H9 (cell line): Measurements from ENCODE around the gene TBC1D13. TPM values are rescaled to one million over a fixed set of nuclear protein-coding genes. Genes with fewer than 3 reads are reported as not detected.

Experiments used
- DNase-seq: peaks from one replicate; pipeline ENCODE4 v3.0.0-alpha.2; 2017
- H2AFZ ChIP-seq: one replicate; pipeline ENCODE4 v1.6.1; 2013; ENCODE audit warnings: mild to moderate bottlenecking, low read length, control low read depth, moderate library complexity
- H2AK5ac ChIP-seq: 2 replicates; pipeline ENCODE4 v1.6.1; 2013; ENCODE audit warnings: low read length, control low read depth, mixed read lengths; ENCODE audit not compliant: insufficient read length
- H2BK120ac ChIP-seq: one replicate; pipeline ENCODE4 v1.6.1; 2013; ENCODE audit warnings: low read depth, mild to moderate bottlenecking, low read length, control low read depth, inconsistent platforms; ENCODE audit not compliant: poor library complexity, severe bottlenecking
- H2BK12ac ChIP-seq: 2 replicates; pipeline ENCODE4 v1.6.1; 2013; ENCODE audit warnings: low read length, control low read depth, mixed read lengths, low read depth; ENCODE audit not compliant: insufficient read length
- H2BK15ac ChIP-seq: 2 replicates; pipeline ENCODE4 v1.6.1; 2013; ENCODE audit warnings: low read depth, low read length, control low read depth
- H2BK20ac ChIP-seq: one replicate; pipeline ENCODE4 v1.6.1; 2013; ENCODE audit warnings: low read depth, mild to moderate bottlenecking, low read length, control low read depth, inconsistent platforms; ENCODE audit not compliant: poor library complexity, severe bottlenecking
- H2BK5ac ChIP-seq: 2 replicates; pipeline ENCODE4 v1.6.1; 2013; ENCODE audit warnings: low read length, control low read depth, mixed read lengths; ENCODE audit not compliant: insufficient read length
- H3K14ac ChIP-seq: 2 replicates; pipeline ENCODE4 v1.6.1; 2013; ENCODE audit warnings: low read length, control low read depth; ENCODE audit not compliant: insufficient read depth
- H3K18ac ChIP-seq: 2 replicates; pipeline ENCODE4 v1.6.1; 2013; ENCODE audit warnings: low read depth, mild to moderate bottlenecking, mixed read lengths, low read length, control low read depth; ENCODE audit not compliant: insufficient read length
- H3K23ac ChIP-seq: 2 replicates; pipeline ENCODE4 v1.6.1; 2013; ENCODE audit warnings: low read length, control low read depth, mixed read lengths, low read depth; ENCODE audit not compliant: insufficient read length
- H3K23me2 ChIP-seq: 2 replicates; pipeline ENCODE4 v1.6.1; 2013; ENCODE audit warnings: low read depth, mild to moderate bottlenecking, mixed read lengths, low read length, control low read depth; ENCODE audit not compliant: insufficient read length, poor library complexity, severe bottlenecking
- H3K27ac ChIP-seq: 2 replicates; pipeline ENCODE4 v1.5.1; 2013; ENCODE audit warnings: low read length, control low read depth, mixed read lengths, low read depth; ENCODE audit not compliant: insufficient read length
- H3K27me3 ChIP-seq: 2 replicates; pipeline ENCODE4 v1.6.1; 2013; ENCODE audit warnings: low read length, control low read depth, inconsistent platforms; ENCODE audit not compliant: insufficient read depth
- H3K4ac ChIP-seq: 2 replicates; pipeline ENCODE4 v1.6.1; 2013; ENCODE audit warnings: low read depth, mild to moderate bottlenecking, control low read depth, inconsistent platforms, low read length, moderate library complexity
- H3K4me1 ChIP-seq: 2 replicates; pipeline ENCODE4 v1.6.1; 2013; ENCODE audit warnings: low read length, control low read depth, inconsistent platforms; ENCODE audit not compliant: insufficient read depth
- H3K4me2 ChIP-seq: 2 replicates; pipeline ENCODE4 v1.6.1; 2013; ENCODE audit warnings: low read length, control low read depth, mixed read lengths; ENCODE audit not compliant: insufficient read length, insufficient read depth
- H3K56ac ChIP-seq: 2 replicates; pipeline ENCODE4 v1.6.1; 2013; ENCODE audit warnings: low read depth, mild to moderate bottlenecking, mixed read lengths, low read length, control low read depth; ENCODE audit not compliant: insufficient read length
- H3K79me1 ChIP-seq: 2 replicates; pipeline ENCODE4 v1.6.1; 2013; ENCODE audit warnings: low read depth, mild to moderate bottlenecking, moderate library complexity, low read length, control low read depth, inconsistent platforms; ENCODE audit not compliant: insufficient read depth, poor library complexity, severe bottlenecking
- H3K79me2 ChIP-seq: 2 replicates; pipeline ENCODE4 v1.6.1; 2013; ENCODE audit warnings: low read length, control low read depth, inconsistent platforms; ENCODE audit not compliant: insufficient read depth
- H3K9ac ChIP-seq: 2 replicates; pipeline ENCODE4 v1.6.1; 2013; ENCODE audit warnings: low read length, control low read depth, mixed read lengths; ENCODE audit not compliant: insufficient read length; ENCODE audit errors: extremely low read depth
- H3K9me3 ChIP-seq: one replicate; pipeline ENCODE4 v1.6.1; 2013; ENCODE audit warnings: low read depth, low read length, inconsistent platforms; ENCODE audit not compliant: control insufficient read depth
- H3T11ph ChIP-seq: one replicate; pipeline ENCODE4 v1.6.1; 2013; ENCODE audit warnings: mild to moderate bottlenecking, low read length, control low read depth, inconsistent platforms
- H4K20me1 ChIP-seq: one replicate; pipeline ENCODE4 v1.6.1; 2013; ENCODE audit not compliant: control insufficient read depth, insufficient read length, insufficient read depth
- H4K5ac ChIP-seq: 2 replicates; pipeline ENCODE4 v1.6.1; 2013; ENCODE audit warnings: low read depth, mild to moderate bottlenecking, mixed read lengths, low read length, control low read depth; ENCODE audit not compliant: insufficient read length
- H4K8ac ChIP-seq: replicated peaks from 2 replicates; pipeline ENCODE4 v1.6.1; 2013; ENCODE audit warnings: low read length, control low read depth, mixed read lengths, low read depth; ENCODE audit not compliant: insufficient read length
- H4K91ac ChIP-seq: 2 replicates; pipeline ENCODE4 v1.6.1; 2013; ENCODE audit warnings: low read depth, mild to moderate bottlenecking, moderate library complexity, mixed read lengths, low read length, control low read depth; ENCODE audit not compliant: insufficient read length
- H3K27ac Mint-ChIP-seq, 3 experiments: 2 replicates in 2 of 3; 3 replicates in 1 of 3; pipeline ENCODE4 v1.8.0; 2020 to 2021; ENCODE audit warnings: mixed read lengths in 3 of 3, mild to moderate bottlenecking in 1 of 3, moderate library complexity in 1 of 3
- H3K27me3 Mint-ChIP-seq: 2 replicates; pipeline ENCODE4 v1.8.0; 2021; ENCODE audit warnings: low read depth, mild to moderate bottlenecking, moderate library complexity, mixed read lengths
- H3K36me3 Mint-ChIP-seq, 3 experiments: 2 replicates in 2 of 3; 3 replicates in 1 of 3; pipeline ENCODE4 v1.8.0; 2020 to 2021; ENCODE audit warnings: low read depth in 3 of 3, mixed read lengths in 3 of 3; ENCODE audit not compliant: insufficient read depth in 1 of 3
- H3K4me1 Mint-ChIP-seq, 2 experiments: 2 replicates each; pipeline ENCODE4 v1.8.0; 2020; ENCODE audit warnings: mixed read lengths in 2 of 2
- H3K4me3 Mint-ChIP-seq, 2 experiments: 2 replicates in 1 of 2; 3 replicates in 1 of 2; pipeline ENCODE4 v1.8.0; 2020 to 2021; ENCODE audit warnings: mild to moderate bottlenecking in 2 of 2, mixed read lengths in 2 of 2, moderate library complexity in 1 of 2
- H3K9me3 Mint-ChIP-seq, 2 experiments: 2 replicates in 1 of 2; 3 replicates in 1 of 2; pipeline ENCODE4 v1.8.0; 2020; ENCODE audit warnings: mild to moderate bottlenecking in 2 of 2, mixed read lengths in 2 of 2, moderate library complexity in 1 of 2
- CTCF ChIP-seq: fragments of 200-600 bp; sonication (generic); conservative IDR thresholded peaks from 3 replicates; pipeline ENCODE4 v1.8.0; 2021; ENCODE audit warnings: antibody characterized with exemption, mild to moderate bottlenecking
- WGBS: extraction: QIAGEN DNeasy Blood & Tissue Kit; methylation state at CpG from one replicate; pipeline ENCODE4 v1.1.7; 2013; ENCODE audit warnings: missing lambda C conversion rate, low lambda C conversion rate, mixed read lengths; ENCODE audit not compliant: insufficient read length; ENCODE audit errors: extremely low coverage; 5-methylcytosine and 5-hydroxymethylcytosine counted together
- total RNA-seq: library from RNA; stranded (reverse); gene quantifications from 2 replicates; pipeline ENCODE4 v1.2.1, GENCODE V29; 2021

The TBC1D13 gene
- total RNA-seq, 1 experiment from 2014 or later = 27.3 TPM

GRCh38 chr9:128809831-128810230 lies 22.8 kb downstream of the TBC1D13 start:
- no peak overlapping the region for H2AFZ ChIP-seq
- no peaks in the 10 kb centered on the region for H3K23me2 ChIP-seq
- no peaks in the 10 kb centered on the region for H3K79me2 ChIP-seq
- no peak overlapping the region for H3T11ph ChIP-seq
- no peaks in the 10 kb centered on the region for H3K4me1 ChIP-seq
- no peak overlapping the region; a peak in 1 of 5 replicates for H3K4me3 Mint-ChIP-seq
- peak overlapping the region in 2 of 3 experiments; percentile 21 to 25; a peak in 4 of 7 replicates for H3K27ac Mint-ChIP-seq
- no peak overlapping the region for H3K23ac ChIP-seq
- no peak overlapping the region for H3K27ac ChIP-seq
- no peak overlapping the region for H2BK12ac ChIP-seq
- no peak overlapping the region for H3K4ac ChIP-seq
- WGBS = no CpG with 5 or more reads among the region's 2 CpGs
- no peaks in the 10 kb centered on the region for H4K20me1 ChIP-seq
- no peaks in the 10 kb centered on the region for H3K9me3 Mint-ChIP-seq
- no peak overlapping the region for H2BK20ac ChIP-seq
- no peak overlapping the region for H3K18ac ChIP-seq
- H3K14ac ChIP-seq = no peak overlapping the region
- H2BK15ac ChIP-seq = no peak overlapping the region
- no peak overlapping the region for H4K8ac ChIP-seq
- H3K27me3 ChIP-seq = no peaks in the 10 kb centered on the region
- TF ChIP-seq CTCF = peak; percentile 45
- no peak for DNase-seq
- H3K36me3 Mint-ChIP-seq = peaks cover 2 to 23% (median 21%) of the 10 kb centered on the region in 3 experiments; a peak in 5 of 7 replicates
- no peak overlapping the region for H4K5ac ChIP-seq
- H3K4me2 ChIP-seq = no peak overlapping the region
- H3K56ac ChIP-seq = no peak overlapping the region
- no peaks in the 10 kb centered on the region for H3K79me1 ChIP-seq
- H3K9ac ChIP-seq = no peak overlapping the region
- H2BK120ac ChIP-seq = no peak overlapping the region
- no peak overlapping the region for H4K91ac ChIP-seq
- no peaks in the 10 kb centered on the region for H3K27me3 Mint-ChIP-seq
- no peaks in the 10 kb centered on the region for H3K9me3 ChIP-seq
- H2BK5ac ChIP-seq = no peak overlapping the region
- no peak overlapping the region for H2AK5ac ChIP-seq
- no peaks in the 10 kb centered on the region for H3K4me1 Mint-ChIP-seq
